Stromal cell of bone marrow (primary cell): ENCODE results near the gene KCNG1.
"Not testable (repeated sequence)": the region's sequence is repeated elsewhere in the genome, so short reads cannot be mapped to it uniquely, and the experiment has no call there.

ENCODE experiments used
- DNase-seq: peaks from one replicate; pipeline ENCODE4 v3.0.0-alpha.2; 2012; ENCODE audit warnings: low read depth

KCNG1 gene

GRCh38 chr20:51022803-51023616 lies at the start of gene KCNG1:
KCNG1 (minus strand) TSS chr20:51023107; CDS start chr20:51010338, 12,769 bp downstream.
- peak; percentile 52 for DNase-seq

GRCh38 chr20:51070621-51071020 lies 47.7 kb upstream of the KCNG1 start:
- DNase-seq = no peak

- DNase-seq = peak; percentile 2
Measured at GRCh38 chr20:51067792-51068191, 44.9 kb upstream of the KCNG1 start.

GRCh38 chr20:51065615-51066014 lies 42.7 kb upstream of the KCNG1 start:
- DNase-seq = no peak

- DNase-seq = no peak
Measured at GRCh38 chr20:51064137-51064536, 41.2 kb upstream of the KCNG1 start.

- no peak for DNase-seq
Measured at GRCh38 chr20:51062065-51062464, 39.2 kb upstream of the KCNG1 start.

- DNase-seq = no peak
Measured at GRCh38 chr20:51061418-51062045, 38.6 kb upstream of the KCNG1 start.

- DNase-seq = no peak
Measured at GRCh38 chr20:51060301-51060700, 37.4 kb upstream of the KCNG1 start.

GRCh38 chr20:51059862-51060261 lies 37.0 kb upstream of the KCNG1 start:
- no peak for DNase-seq

GRCh38 chr20:51058017-51058416 lies 35.1 kb upstream of the KCNG1 start:
- no peak for DNase-seq

GRCh38 chr20:51054233-51054632 lies 31.3 kb upstream of the KCNG1 start:
- no peak for DNase-seq

GRCh38 chr20:51050531-51051075 lies 27.7 kb upstream of the KCNG1 start:
- DNase-seq = no peak

GRCh38 chr20:51046021-51046985 lies 23.4 kb upstream of the KCNG1 start:
- no peak for DNase-seq

- not testable (repeated sequence) for DNase-seq
Measured at GRCh38 chr20:51045492-51045891, 22.6 kb upstream of the KCNG1 start.

- DNase-seq = no peak
Measured at GRCh38 chr20:51044796-51045195, 21.9 kb upstream of the KCNG1 start.

GRCh38 chr20:51043811-51044210 lies 20.9 kb upstream of the KCNG1 start:
- DNase-seq = peak; percentile 51

- no peak for DNase-seq
Measured at GRCh38 chr20:51042657-51043247, 19.8 kb upstream of the KCNG1 start.

GRCh38 chr20:51042064-51042463 lies 19.2 kb upstream of the KCNG1 start:
- no peak for DNase-seq

- no peak for DNase-seq
Measured at GRCh38 chr20:51037532-51038115, 14.7 kb upstream of the KCNG1 start.

GRCh38 chr20:51036827-51037531 lies 14.1 kb upstream of the KCNG1 start:
- DNase-seq = no peak

GRCh38 chr20:51036226-51036625 lies 13.3 kb upstream of the KCNG1 start:
- DNase-seq = no peak
